Pancreas (tissue), 10 donors: ENCODE data around the gene FCN2. TPM values are rescaled to one million over a fixed set of nuclear protein-coding genes. Genes with fewer than 3 reads are reported as not detected.

ENCODE experiments used
- ATAC-seq, 4 donors: fragments of 200-7000 bp; cut with Tn5 transposase; one replicate each; pipeline versions ENCODE4 v1.8.0 to v1.9.1; 2020; ENCODE audit warnings: mild to moderate bottlenecking in 4 of 4, moderate library complexity in 4 of 4
- DNase-seq, 6 donors: peaks; one replicate each; pipeline ENCODE4 v3.0.0-alpha.2; 2020
- FAIRE-seq: peaks from 2 replicates; lab custom pipeline; 2012; peaks lifted over from hg19 to GRCh38; lab: Jason Lieb, UNC
- H3K27ac ChIP-seq, 4 donors: fragments of 200-600 bp; sonication (generic); 1 replicate in 3 of 4; 2 replicates in 1 of 4; pipeline versions ENCODE4 v1.5.0 to v1.8.0; 2020
- H3K27me3 ChIP-seq, 4 donors: fragments of 200-600 bp; one replicate each; pipeline ENCODE4 v1.8.0; 2021
- H3K36me3 ChIP-seq, 3 donors: fragments of 200-600 bp; sonication (generic) in 1 of 3; one replicate each; pipeline versions ENCODE4 v1.5.0 to v1.8.0; 2020 to 2021
- H3K4me1 ChIP-seq, 3 donors: fragments of 200-600 bp; one replicate each; pipeline ENCODE4 v1.8.0; 2021
- H3K4me3 ChIP-seq, 4 donors: fragments of 200-600 bp; sonication (generic) in 2 of 4; one replicate each; pipeline versions ENCODE4 v1.5.0 to v1.8.0; 2020 to 2021
- H3K9me3 ChIP-seq, 4 donors: fragments of 200-600 bp; one replicate each; pipeline ENCODE4 v1.8.0; 2021
- WGBS, 2 donors: extraction: QIAGEN DNeasy Blood & Tissue Kit; methylation state at CpG; one replicate each; pipeline ENCODE4 v1.1.7; 2013; 5-methylcytosine and 5-hydroxymethylcytosine counted together
- intact Hi-C, 3 donors: fragments of 100-400 bp; cut with DNase I; formaldehyde crosslinking; loops; one replicate each; pipeline versions ENCODE4 v1.11.1 to v1.14.2; 2022
- polyA plus RNA-seq, 2 donors: library from polyadenylated mRNA; stranded (reverse); fragments of 200-250 nt; gene quantifications; one replicate each; pipeline ENCODE4 v1.2.3, GENCODE V29; 2013
- total RNA-seq, 6 donors: library from RNA; stranded (reverse); fragmentation: NEBNext Ultra II Directional in 4 of 6; extraction: Animal tissue kit (Norgen Biotek cat#: 25700) in 4 of 6; gene quantifications; one replicate each; pipeline versions ENCODE4 v1.2.1 to v1.2.4, GENCODE V29; 2021 to 2023
- TF ChIP-seq, protein P1 (sequence below), 4 donors: fragments of 200-600 bp; sonication (generic) in 3 of 4; IDR thresholded peaks; one replicate each; pipeline versions ENCODE4 v1.5.0 to v1.8.0; 2021; ENCODE audit warnings: antibody characterized with exemption in 4 of 4
- donor health status: healthy with polysubstance abuse.
- donor health status: DM: no; HTN: no; CAD: no; lungs with moderate emphysema.
- donor health status: DM: no; HTN: no; CAD: no.
- donor health status: control.
- donor health status: control.
- donor health status: Bipolar disorder and iron deficiency.
- donor health status: DM: yes; HTN: yes; CAD: no.
- donor health status: DM: no; HTN: no; CAD: no.
- donor health status: DM: no; HTN: no; CAD: no.
- donor health status: DM: yes; HTN: yes; CAD: no.

Gene FCN2
- total and polyA plus RNA-seq, 8 donors, result 0.16 to 0.84 (median 0.38) TPM; not detected in 3

GRCh38 chr9:134914501-134914834 lies 33.9 kb downstream of the FCN2 start:
- DNase-seq (no peak), FAIRE-seq (no peak), ATAC-seq (no peak)
- Histone ChIP-seq H3K27ac (no peak overlapping the region), H3K27me3 (peaks cover 0 to 4% (median 0%) of the 10 kb centered on the region in 4 donors), H3K4me1 (no peaks in the 10 kb centered on the region), H3K9me3 (no peaks in the 10 kb centered on the region), H3K36me3 (no peaks in the 10 kb centered on the region), H3K4me3 (no peak overlapping the region)
- TF ChIP-seq, protein P1, sequence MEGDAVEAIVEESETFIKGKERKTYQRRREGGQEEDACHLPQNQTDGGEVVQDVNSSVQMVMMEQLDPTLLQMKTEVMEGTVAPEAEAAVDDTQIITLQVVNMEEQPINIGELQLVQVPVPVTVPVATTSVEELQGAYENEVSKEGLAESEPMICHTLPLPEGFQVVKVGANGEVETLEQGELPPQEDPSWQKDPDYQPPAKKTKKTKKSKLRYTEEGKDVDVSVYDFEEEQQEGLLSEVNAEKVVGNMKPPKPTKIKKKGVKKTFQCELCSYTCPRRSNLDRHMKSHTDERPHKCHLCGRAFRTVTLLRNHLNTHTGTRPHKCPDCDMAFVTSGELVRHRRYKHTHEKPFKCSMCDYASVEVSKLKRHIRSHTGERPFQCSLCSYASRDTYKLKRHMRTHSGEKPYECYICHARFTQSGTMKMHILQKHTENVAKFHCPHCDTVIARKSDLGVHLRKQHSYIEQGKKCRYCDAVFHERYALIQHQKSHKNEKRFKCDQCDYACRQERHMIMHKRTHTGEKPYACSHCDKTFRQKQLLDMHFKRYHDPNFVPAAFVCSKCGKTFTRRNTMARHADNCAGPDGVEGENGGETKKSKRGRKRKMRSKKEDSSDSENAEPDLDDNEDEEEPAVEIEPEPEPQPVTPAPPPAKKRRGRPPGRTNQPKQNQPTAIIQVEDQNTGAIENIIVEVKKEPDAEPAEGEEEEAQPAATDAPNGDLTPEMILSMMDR (IDR thresholded peaks at IDR 0.05), result no peak
- intact Hi-C loops, result no loop called here
- 44 to 63% methylated on average over 7 of the region's 7 CpGs for WGBS, 2 donors

GRCh38 chr9:134915046-134915985 lies 34.7 kb downstream of the FCN2 start:
- no peak for DNase-seq
- WGBS, 2 donors, result 65 to 75% methylated on average over 26 of the region's 26 CpGs
- Histone ChIP-seq H3K4me1 (no peaks in the 10 kb centered on the region), H3K9me3 (no peaks in the 10 kb centered on the region), H3K36me3 (no peaks in the 10 kb centered on the region), H3K27ac (no peak overlapping the region), H3K27me3 (peaks cover 0 to 4% (median 0%) of the 10 kb centered on the region in 4 donors), H3K4me3 (no peak overlapping the region)
- intact Hi-C loops, result no loop called here
- no peak for ATAC-seq
- TF ChIP-seq, protein P1 (IDR thresholded peaks at IDR 0.05), result no peak
- FAIRE-seq, result no peak

DNA sequence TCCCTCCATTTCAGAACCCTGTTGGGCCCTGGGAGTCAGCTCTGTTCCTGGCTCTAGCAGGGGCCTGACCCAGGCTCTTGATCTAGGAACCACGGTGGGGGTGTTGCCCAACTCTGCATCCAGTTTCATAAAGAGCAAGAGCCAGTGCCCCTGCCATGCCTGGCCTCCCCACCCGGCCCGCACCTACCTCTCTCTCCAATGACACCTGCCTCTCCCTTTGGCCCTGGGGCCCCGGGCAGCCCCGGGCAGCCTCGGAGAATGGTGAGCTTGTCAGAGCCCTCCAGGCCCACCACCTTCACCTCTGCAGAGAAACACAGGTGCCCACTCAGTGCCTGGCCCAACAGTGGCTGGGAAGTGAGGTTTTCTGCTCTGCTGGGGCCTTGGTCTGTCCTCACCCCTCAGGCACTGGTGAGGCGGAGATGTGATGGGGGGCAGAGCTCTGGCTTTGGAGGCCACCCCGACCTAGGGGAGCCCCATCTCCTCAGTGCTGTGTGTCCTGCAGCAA lies 35.6 kb downstream of the FCN2 start:
- WGBS, 2 donors, result 58 to 76% methylated on average over 8 of the region's 8 CpGs
- Histone ChIP-seq H3K36me3 (no peaks in the 10 kb centered on the region), H3K9me3 (no peaks in the 10 kb centered on the region), H3K4me1 (no peaks in the 10 kb centered on the region), H3K4me3 (no peak overlapping the region), H3K27me3 (no peaks in the 10 kb centered on the region), H3K27ac (no peak overlapping the region)
- DNase-seq (no peak), FAIRE-seq (no peak), ATAC-seq (no peak)
- intact Hi-C loops, result no loop called here
- TF ChIP-seq, protein P1 (IDR thresholded peaks at IDR 0.05), result no peak

- ATAC-seq, result no peak
- TF ChIP-seq, protein P1 (IDR thresholded peaks at IDR 0.05), result no peak
Measured at GRCh38 chr9:134917431-134918373, 37.1 kb downstream of the FCN2 start, which contains the start of gene FCN1. FCN1 (minus strand) TSS chr9:134917912; CDS start chr9:134917871, 41 bp downstream.

More at GRCh38 chr9:134917431-134918373, 37.1 kb downstream of the FCN2 start, which contains the start of gene FCN1:
- FAIRE-seq (no peak), DNase-seq (no peak)
- H3K27me3 ChIP-seq, result no peaks in the 10 kb centered on the region
- intact Hi-C loops, result no loop called here
- no peak within 1 kb of the TSS for H3K4me3 ChIP-seq
- H3K27ac ChIP-seq, result no peak within 1 kb of the TSS
- no peaks in the 10 kb centered on the region for H3K9me3 ChIP-seq
- 50 to 73% methylated on average over 11 of the region's 11 CpGs for WGBS, 2 donors
- H3K4me1 ChIP-seq, result no peaks in the 10 kb centered on the region
- H3K36me3 ChIP-seq, result no peaks in the 10 kb centered on the region
